SK-N-SH (cell line): ENCODE measurements around the gene SPTLC1. TPM values are rescaled to one million over a fixed set of nuclear protein-coding genes. Genes with fewer than 3 reads are reported as not detected.

Source experiments
- CTCF ChIA-PET: fragments of 300-600, 350-600 bp; formaldehyde crosslinking; extraction: SDS; loops from one replicate; lab custom pipeline; 2021; lab: Yijun Ruan, JAX
- POLR2A ChIA-PET: fragments of 350-600 bp; sonication (Branson Sonifier 250); formaldehyde crosslinking; extraction: SDS; loops from one replicate; lab custom pipeline; 2020; ENCODE audit warnings: antibody characterized with exemption, inconsistent platforms; lab: Yijun Ruan, JAX
- DNase-seq: peaks from one replicate; pipeline ENCODE4 v3.0.0; 2012
- H2AFZ ChIP-seq: fragments of 200-600 bp; sonication (generic); 2 replicates; pipeline ENCODE4 v1.8.1; 2016; ENCODE audit warnings: antibody characterized with exemption, mild to moderate bottlenecking, low read depth
- H3F3A ChIP-seq: fragments of 200-600 bp; sonication (generic); replicated peaks from 2 replicates; pipeline ENCODE3; 2016; ENCODE audit warnings: antibody characterized with exemption, mild to moderate bottlenecking; ENCODE audit not compliant: insufficient read depth
- H3K27ac ChIP-seq, 2 experiments: fragments of 200-500 bp in 1 of 2; fragments of 200-600 bp in 1 of 2; sonication (Bioruptor generic) in 1 of 2; sonication (generic), shearing (Covaris generic) in 1 of 2; 2 replicates each; pipeline versions ENCODE4 v1.5.1 to v1.6.1; 2014 to 2016; ENCODE audit warnings: low read depth in 2 of 2, inconsistent platforms in 1 of 2, low read length in 1 of 2, mild to moderate bottlenecking in 1 of 2, mixed read lengths in 1 of 2
- H3K27me3 ChIP-seq: fragments of 200-600 bp; sonication (generic), shearing (Covaris generic); 2 replicates; pipeline ENCODE4 v1.6.1; 2016; ENCODE audit warnings: mixed run types; ENCODE audit not compliant: insufficient read depth
- H3K36me3 ChIP-seq, 2 experiments: fragments of 200-500 bp in 1 of 2; fragments of 200-600 bp in 1 of 2; sonication (Bioruptor generic) in 1 of 2; sonication (generic) in 1 of 2; replicated peaks in 1 of 2; 2 replicates each; pipeline versions ENCODE3 to v1.5.1; 2014 to 2016; ENCODE audit warnings: low read length in 1 of 2, mild to moderate bottlenecking in 1 of 2; ENCODE audit not compliant: insufficient read depth in 2 of 2, control insufficient read depth in 1 of 2
- H3K4me1 ChIP-seq, 2 experiments: fragments of 200-500 bp in 1 of 2; fragments of 200-600 bp in 1 of 2; sonication (Bioruptor generic) in 1 of 2; sonication (generic), shearing (Covaris generic) in 1 of 2; 2 replicates each; pipeline versions ENCODE4 v1.5.1 to v1.6.1; 2014 to 2016; ENCODE audit warnings: low read depth in 1 of 2, low read length in 1 of 2, mixed run types in 1 of 2; ENCODE audit not compliant: insufficient read depth in 2 of 2, control insufficient read depth in 1 of 2
- H3K4me2 ChIP-seq: fragments of 200-600 bp; sonication (generic), shearing (Covaris generic); 2 replicates; pipeline ENCODE4 v1.6.1; 2017; ENCODE audit warnings: mixed run types
- H3K4me3 ChIP-seq, 2 experiments: fragments of 200-500 bp in 1 of 2; fragments of 200-600 bp in 1 of 2; sonication (Bioruptor generic) in 1 of 2; sonication (generic), shearing (Covaris generic) in 1 of 2; 2 replicates each; pipeline versions ENCODE4 v1.5.1 to v1.8.1; 2014 to 2016; ENCODE audit warnings: low read depth in 2 of 2, inconsistent platforms in 1 of 2, low read length in 1 of 2, mild to moderate bottlenecking in 1 of 2, mixed read lengths in 1 of 2, moderate library complexity in 1 of 2
- H3K79me2 ChIP-seq: fragments of 200-600 bp; sonication (generic); 2 replicates; pipeline ENCODE4 v1.8.1; 2017; ENCODE audit warnings: mild to moderate bottlenecking; ENCODE audit not compliant: insufficient read depth
- H3K9ac ChIP-seq: fragments of 200-600 bp; sonication (generic); 2 replicates; pipeline ENCODE4 v1.6.1; 2017; ENCODE audit warnings: mixed run types
- H3K9me2 ChIP-seq: fragments of 200-600 bp; sonication (generic); 2 replicates; pipeline ENCODE4 v1.6.1; 2017; ENCODE audit warnings: mixed run types
- H3K9me3 ChIP-seq: fragments of 200-600 bp; sonication (generic); 2 replicates; pipeline ENCODE4 v1.6.1; 2017; ENCODE audit warnings: mixed run types, mild to moderate bottlenecking, moderate library complexity
- H4K20me1 ChIP-seq: fragments of 200-600 bp; sonication (generic); 2 replicates; pipeline ENCODE4 v1.6.1; 2017; ENCODE audit warnings: mild to moderate bottlenecking, mixed run types; ENCODE audit not compliant: insufficient read depth
- CHD2 ChIP-seq: fragments of 150-350 bp; IDR thresholded peaks from 2 replicates; pipeline ENCODE4 v1.6.1; 2018; ENCODE audit warnings: low read length; ENCODE audit not compliant: partially characterized antibody
- EP300 ChIP-seq, 2 experiments: IDR thresholded peaks; 2 replicates each; pipeline versions ENCODE4 v1.4.0 to v1.6.1; 2012; ENCODE audit warnings: borderline replicate concordance in 1 of 2, low read depth in 1 of 2, low read length in 1 of 2
- EZH2phosphoT487 ChIP-seq: fragments of 200-600 bp; sonication (generic); IDR thresholded peaks from 2 replicates; pipeline ENCODE4 v1.6.1; 2017; ENCODE audit warnings: low read depth, mixed run types, mild to moderate bottlenecking, antibody characterized with exemption, moderate library complexity, borderline replicate concordance
- FOXM1 ChIP-seq: IDR thresholded peaks from 2 replicates; pipeline ENCODE4 v1.4.0; 2012; ENCODE audit warnings: low read depth, mild to moderate bottlenecking
- GABPA ChIP-seq: IDR thresholded peaks from 2 replicates; pipeline ENCODE4 v1.4.0; 2012; ENCODE audit warnings: low read depth, mild to moderate bottlenecking
- MXI1 ChIP-seq: IDR thresholded peaks from 2 replicates; pipeline ENCODE4 v1.6.1; 2012; ENCODE audit warnings: mild to moderate bottlenecking, low read depth, low read length, improper control_type of control experiment
- NRF1 ChIP-seq: IDR thresholded peaks from 2 replicates; pipeline ENCODE4 v1.6.1; 2012; ENCODE audit warnings: low read depth, mild to moderate bottlenecking, low read length
- RAD21 ChIP-seq: IDR thresholded peaks from 2 replicates; pipeline ENCODE4 v1.6.1; 2012; ENCODE audit warnings: mild to moderate bottlenecking, low read length
- TEAD4 ChIP-seq: IDR thresholded peaks from 2 replicates; pipeline ENCODE4 v1.4.0; 2012; ENCODE audit warnings: mild to moderate bottlenecking, borderline replicate concordance; ENCODE audit not compliant: insufficient read depth
- YY1 ChIP-seq: IDR thresholded peaks from 2 replicates; pipeline ENCODE4 v1.4.0; 2012; ENCODE audit warnings: low read depth, mild to moderate bottlenecking
- WGBS: methylation state at CpG from one replicate; pipeline ENCODE4 v1.1.6; 2017; ENCODE audit warnings: low lambda C conversion rate; 5-methylcytosine and 5-hydroxymethylcytosine counted together
- polyA plus RNA-seq, 3 experiments: library from polyadenylated mRNA; depleted of rRNA; stranded (reverse); fragments of >200 nt; gene quantifications; 2 replicates each; pipeline ENCODE4 v1.2.3, GENCODE V29; 2012
- TF ChIP-seq, protein P1 (sequence below): fragments of 150-350 bp; IDR thresholded peaks from 2 replicates; pipeline ENCODE4 v1.6.1; 2016; ENCODE audit warnings: mild to moderate bottlenecking, low read depth, low read length
- TF ChIP-seq, protein P2 (sequence below): fragments of 200-600 bp; sonication (generic); IDR thresholded peaks from 2 replicates; pipeline ENCODE4 v1.6.1; 2017; ENCODE audit warnings: antibody characterized with exemption, mild to moderate bottlenecking, moderate library complexity
- TF ChIP-seq, protein P3 (sequence below): IDR thresholded peaks from 2 replicates; pipeline ENCODE4 v1.6.1; 2012; ENCODE audit warnings: mild to moderate bottlenecking, low read depth, low read length, moderate library complexity

Gene SPTLC1
- polyA plus RNA-seq, 1 of the 3 experiments (the other 2 are of a cell fraction) = 53.9 TPM

DNA sequence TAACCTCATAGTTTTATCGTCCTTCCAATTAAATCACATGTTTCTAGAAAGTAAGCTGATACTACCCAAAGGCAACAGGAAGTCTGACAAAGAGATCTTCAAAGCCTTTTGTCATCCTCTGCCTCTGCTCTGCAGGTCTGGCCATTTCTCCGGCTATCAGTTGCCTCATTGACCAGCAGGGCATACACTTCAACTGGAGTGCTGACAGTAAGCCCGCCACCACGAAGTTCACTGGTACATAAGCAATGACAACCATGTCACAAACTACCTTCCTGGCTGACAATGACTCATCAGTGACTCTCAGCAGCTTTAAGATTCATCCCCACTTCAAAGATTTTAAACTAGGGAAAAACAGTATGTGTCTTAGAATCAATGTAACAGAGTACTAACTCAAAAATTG, 20.6 kb downstream of the SPTLC1 start (continued):
- TF ChIP-seq, protein P1, sequence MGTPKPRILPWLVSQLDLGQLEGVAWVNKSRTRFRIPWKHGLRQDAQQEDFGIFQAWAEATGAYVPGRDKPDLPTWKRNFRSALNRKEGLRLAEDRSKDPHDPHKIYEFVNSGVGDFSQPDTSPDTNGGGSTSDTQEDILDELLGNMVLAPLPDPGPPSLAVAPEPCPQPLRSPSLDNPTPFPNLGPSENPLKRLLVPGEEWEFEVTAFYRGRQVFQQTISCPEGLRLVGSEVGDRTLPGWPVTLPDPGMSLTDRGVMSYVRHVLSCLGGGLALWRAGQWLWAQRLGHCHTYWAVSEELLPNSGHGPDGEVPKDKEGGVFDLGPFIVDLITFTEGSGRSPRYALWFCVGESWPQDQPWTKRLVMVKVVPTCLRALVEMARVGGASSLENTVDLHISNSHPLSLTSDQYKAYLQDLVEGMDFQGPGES = no peak
- no peak for TF ChIP-seq TEAD4
- TF ChIP-seq, all 33 proteins: peak for 0

DNA sequence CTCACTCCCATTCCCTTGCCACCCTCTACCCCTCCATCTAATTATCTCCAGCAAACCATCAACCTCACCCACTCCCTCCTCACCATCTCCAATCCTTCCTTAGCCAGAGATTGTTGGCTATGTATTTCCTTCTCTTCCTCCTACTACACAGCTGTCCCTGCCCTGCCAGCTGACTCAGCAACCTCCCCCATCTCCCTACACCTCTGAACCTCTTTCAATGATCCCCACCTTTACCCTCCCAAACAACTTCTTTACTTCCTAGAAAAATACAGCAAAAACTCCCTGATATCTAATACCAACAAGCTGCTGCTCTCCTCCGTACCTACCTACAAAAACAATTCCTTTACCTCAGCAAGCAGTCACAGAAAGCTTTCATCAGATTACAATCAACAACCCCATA, 37.3 kb downstream of the SPTLC1 start:
- WGBS = 94% methylated on average over 1 of the region's 1 CpG
- CTCF ChIA-PET = no interaction called here

More for the DNA sequence above, 37.3 kb downstream of the SPTLC1 start:
- H3K9ac ChIP-seq = no peak overlapping the region
- no peaks in the 10 kb centered on the region for H3K9me3 ChIP-seq
- no peaks in the 10 kb centered on the region for H3K4me1 ChIP-seq
- TF ChIP-seq, protein P2, sequence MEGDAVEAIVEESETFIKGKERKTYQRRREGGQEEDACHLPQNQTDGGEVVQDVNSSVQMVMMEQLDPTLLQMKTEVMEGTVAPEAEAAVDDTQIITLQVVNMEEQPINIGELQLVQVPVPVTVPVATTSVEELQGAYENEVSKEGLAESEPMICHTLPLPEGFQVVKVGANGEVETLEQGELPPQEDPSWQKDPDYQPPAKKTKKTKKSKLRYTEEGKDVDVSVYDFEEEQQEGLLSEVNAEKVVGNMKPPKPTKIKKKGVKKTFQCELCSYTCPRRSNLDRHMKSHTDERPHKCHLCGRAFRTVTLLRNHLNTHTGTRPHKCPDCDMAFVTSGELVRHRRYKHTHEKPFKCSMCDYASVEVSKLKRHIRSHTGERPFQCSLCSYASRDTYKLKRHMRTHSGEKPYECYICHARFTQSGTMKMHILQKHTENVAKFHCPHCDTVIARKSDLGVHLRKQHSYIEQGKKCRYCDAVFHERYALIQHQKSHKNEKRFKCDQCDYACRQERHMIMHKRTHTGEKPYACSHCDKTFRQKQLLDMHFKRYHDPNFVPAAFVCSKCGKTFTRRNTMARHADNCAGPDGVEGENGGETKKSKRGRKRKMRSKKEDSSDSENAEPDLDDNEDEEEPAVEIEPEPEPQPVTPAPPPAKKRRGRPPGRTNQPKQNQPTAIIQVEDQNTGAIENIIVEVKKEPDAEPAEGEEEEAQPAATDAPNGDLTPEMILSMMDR = no peak
- TF ChIP-seq, protein P3, sequence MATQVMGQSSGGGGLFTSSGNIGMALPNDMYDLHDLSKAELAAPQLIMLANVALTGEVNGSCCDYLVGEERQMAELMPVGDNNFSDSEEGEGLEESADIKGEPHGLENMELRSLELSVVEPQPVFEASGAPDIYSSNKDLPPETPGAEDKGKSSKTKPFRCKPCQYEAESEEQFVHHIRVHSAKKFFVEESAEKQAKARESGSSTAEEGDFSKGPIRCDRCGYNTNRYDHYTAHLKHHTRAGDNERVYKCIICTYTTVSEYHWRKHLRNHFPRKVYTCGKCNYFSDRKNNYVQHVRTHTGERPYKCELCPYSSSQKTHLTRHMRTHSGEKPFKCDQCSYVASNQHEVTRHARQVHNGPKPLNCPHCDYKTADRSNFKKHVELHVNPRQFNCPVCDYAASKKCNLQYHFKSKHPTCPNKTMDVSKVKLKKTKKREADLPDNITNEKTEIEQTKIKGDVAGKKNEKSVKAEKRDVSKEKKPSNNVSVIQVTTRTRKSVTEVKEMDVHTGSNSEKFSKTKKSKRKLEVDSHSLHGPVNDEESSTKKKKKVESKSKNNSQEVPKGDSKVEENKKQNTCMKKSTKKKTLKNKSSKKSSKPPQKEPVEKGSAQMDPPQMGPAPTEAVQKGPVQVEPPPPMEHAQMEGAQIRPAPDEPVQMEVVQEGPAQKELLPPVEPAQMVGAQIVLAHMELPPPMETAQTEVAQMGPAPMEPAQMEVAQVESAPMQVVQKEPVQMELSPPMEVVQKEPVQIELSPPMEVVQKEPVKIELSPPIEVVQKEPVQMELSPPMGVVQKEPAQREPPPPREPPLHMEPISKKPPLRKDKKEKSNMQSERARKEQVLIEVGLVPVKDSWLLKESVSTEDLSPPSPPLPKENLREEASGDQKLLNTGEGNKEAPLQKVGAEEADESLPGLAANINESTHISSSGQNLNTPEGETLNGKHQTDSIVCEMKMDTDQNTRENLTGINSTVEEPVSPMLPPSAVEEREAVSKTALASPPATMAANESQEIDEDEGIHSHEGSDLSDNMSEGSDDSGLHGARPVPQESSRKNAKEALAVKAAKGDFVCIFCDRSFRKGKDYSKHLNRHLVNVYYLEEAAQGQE = no peak
- no peak for TF ChIP-seq TEAD4
- TF ChIP-seq YY1 = no peak
- no peak for TF ChIP-seq EZH2phosphoT487
- no peak for TF ChIP-seq RAD21
- TF ChIP-seq FOXM1 = no peak
- TF ChIP-seq GABPA = no peak
- no peak for TF ChIP-seq MXI1
- TF ChIP-seq CHD2 = no peak
- no peak for TF ChIP-seq EP300 (IDR thresholded peaks at IDR 0.05; ENCODE audit: borderline replicate concordance in 1 of 2, low read depth in 1 of 2, low read length in 1 of 2)
- no peak for TF ChIP-seq NRF1
- H3K4me3 ChIP-seq = no peak overlapping the region
- H2AFZ ChIP-seq = no peak overlapping the region
- H3F3A ChIP-seq = no peaks in the 10 kb centered on the region
- no peaks in the 10 kb centered on the region for H3K9me2 ChIP-seq
- peaks cover 17 to 33% of the 10 kb centered on the region in 2 experiments for H3K36me3 ChIP-seq
- H3K79me2 ChIP-seq = no peaks in the 10 kb centered on the region
- no peaks in the 10 kb centered on the region for H4K20me1 ChIP-seq
- H3K27ac ChIP-seq = no peak overlapping the region
- no peak for DNase-seq
- H3K27me3 ChIP-seq = no peaks in the 10 kb centered on the region
- POLR2A ChIA-PET = no interaction called here
- no peak overlapping the region for H3K4me2 ChIP-seq
